Neural progenitor cell (in vitro differentiated cells): Measurements from ENCODE around the gene PAN2. TPM values are rescaled to one million over a fixed set of nuclear protein-coding genes. Genes with fewer than 3 reads are reported as not detected.

Source experiments
- DNase-seq: peaks from one replicate; pipeline ENCODE4 v3.0.0-alpha.2; 2016; ENCODE audit warnings: low spot score
- H2AFZ ChIP-seq: fragments of 200-600 bp; sonication (generic); replicated peaks from 2 replicates; pipeline ENCODE4 v1.6.1; 2016; ENCODE audit warnings: antibody characterized with exemption
- H3F3A ChIP-seq: fragments of 200-600 bp; sonication (generic); 2 replicates; pipeline ENCODE4 v1.6.1; 2016; ENCODE audit warnings: antibody characterized with exemption, low read depth
- H3K27ac ChIP-seq: fragments of 200-600 bp; sonication (generic); 2 replicates; pipeline ENCODE4 v1.5.1; 2016; ENCODE audit warnings: mild to moderate bottlenecking
- H3K27me3 ChIP-seq: fragments of 200-600 bp; sonication (generic); 2 replicates; pipeline ENCODE4 v1.6.1; 2016; ENCODE audit warnings: mild to moderate bottlenecking, moderate library complexity
- H3K36me3 ChIP-seq: fragments of 200-600 bp; sonication (generic); 2 replicates; pipeline ENCODE4 v1.5.1; 2016
- H3K4me1 ChIP-seq: fragments of 200-600 bp; sonication (generic); 2 replicates; pipeline ENCODE4 v1.6.1; 2016; ENCODE audit warnings: mixed run types
- H3K4me2 ChIP-seq: fragments of 200-600 bp; sonication (generic); 2 replicates; pipeline ENCODE4 v1.6.1; 2016
- H3K4me3 ChIP-seq: fragments of 200-600 bp; sonication (generic); 2 replicates; pipeline ENCODE4 v1.5.1; 2016
- H3K79me2 ChIP-seq: fragments of 200-600 bp; sonication (generic); 2 replicates; pipeline ENCODE4 v1.6.1; 2016; ENCODE audit warnings: low read depth
- H3K9ac ChIP-seq: fragments of 200-600 bp; sonication (generic); 2 replicates; pipeline ENCODE4 v1.6.1; 2016
- H3K9me3 ChIP-seq: fragments of 200-600 bp; sonication (generic); 2 replicates; pipeline ENCODE4 v1.5.1; 2016; ENCODE audit warnings: low read depth
- H4K20me1 ChIP-seq: fragments of 200-600 bp; sonication (generic); 2 replicates; pipeline ENCODE4 v1.6.1; 2016; ENCODE audit warnings: low read depth
- H3K27ac Mint-ChIP-seq: 3 replicates; pipeline ENCODE4 v1.8.0; 2021; ENCODE audit warnings: mixed read lengths
- H3K27me3 Mint-ChIP-seq: 2 replicates; pipeline ENCODE4 v1.8.0; 2022; ENCODE audit warnings: low read depth, mild to moderate bottlenecking, inconsistent platforms, moderate library complexity, mixed read lengths; ENCODE audit not compliant: insufficient read depth
- H3K36me3 Mint-ChIP-seq: 3 replicates; pipeline ENCODE4 v1.8.0; 2021; ENCODE audit warnings: mixed read lengths
- H3K4me1 Mint-ChIP-seq: 3 replicates; pipeline ENCODE4 v1.8.0; 2021; ENCODE audit warnings: mixed read lengths
- H3K4me3 Mint-ChIP-seq: 3 replicates; pipeline ENCODE4 v1.8.0; 2021; ENCODE audit warnings: mild to moderate bottlenecking, moderate library complexity, mixed read lengths
- H3K9me3 Mint-ChIP-seq: 3 replicates; pipeline ENCODE4 v1.8.0; 2020; ENCODE audit warnings: mixed read lengths
- CTCF ChIP-seq: fragments of 200-600 bp; sonication (generic); IDR thresholded peaks from 2 replicates; pipeline ENCODE4 v1.5.1; 2017; ENCODE audit warnings: antibody characterized with exemption, mild to moderate bottlenecking
- EZH2 ChIP-seq: fragments of 200-600 bp; sonication (generic); IDR thresholded peaks from 2 replicates; pipeline ENCODE4 v1.6.1; 2017; ENCODE audit warnings: antibody characterized with exemption, mild to moderate bottlenecking, moderate library complexity
- EZH2phosphoT487 ChIP-seq: fragments of 200-600 bp; sonication (generic); IDR thresholded peaks from 2 replicates; pipeline ENCODE4 v1.6.1; 2017; ENCODE audit warnings: antibody characterized with exemption
- total RNA-seq: library from RNA; depleted of rRNA; stranded (reverse); fragments of >200 nt; gene quantifications from 2 replicates; pipeline ENCODE4 v1.2.3, GENCODE V29; 2015; ENCODE audit warnings: low replicate concordance

The PAN2 gene
- total RNA-seq, 1 donor from 2014 or later: 116 TPM

DNA sequence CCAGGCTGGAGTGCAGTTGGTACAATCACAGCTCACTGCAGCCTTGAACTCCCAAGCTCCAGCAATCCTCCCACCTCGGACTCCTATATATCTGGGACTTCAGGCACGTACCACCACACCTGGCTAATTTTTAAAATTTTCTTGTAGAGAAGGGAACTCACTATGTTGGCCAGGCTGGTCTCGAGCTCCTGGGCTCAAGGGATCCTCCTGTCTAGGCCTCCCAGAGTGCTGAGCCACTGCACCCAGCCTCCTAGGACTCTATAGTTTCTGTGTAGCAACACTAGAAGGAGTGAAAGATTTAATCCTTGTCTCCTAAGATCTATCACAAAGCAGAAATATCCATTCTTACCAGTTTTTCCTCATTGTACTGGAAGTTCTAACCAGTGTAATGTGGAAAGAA is 33.1 kb upstream of the PAN2 start:
- Mint-ChIP-seq H3K36me3 (no peaks in the 10 kb centered on the region), H3K27me3 (peaks cover 6% of the 10 kb centered on the region), H3K4me3 (no peak overlapping the region), H3K4me1 (no peaks in the 10 kb centered on the region), H3K9me3 (peaks cover 3% of the 10 kb centered on the region), H3K27ac (no peak overlapping the region)
- no peak for DNase-seq
- no peaks in the 10 kb centered on the region for H3K9me3 ChIP-seq
- TF ChIP-seq EZH2phosphoT487 (no peak), CTCF (no peak), EZH2 (no peak)
- no peak overlapping the region for H3K4me3 ChIP-seq
- peaks cover under 1% of the 10 kb centered on the region for H3K27me3 ChIP-seq
- H3K4me1 ChIP-seq: no peaks in the 10 kb centered on the region
- no peaks in the 10 kb centered on the region for H4K20me1 ChIP-seq
- no peak overlapping the region for H3K9ac ChIP-seq
- no peak overlapping the region for H3K27ac ChIP-seq
- H3K36me3 ChIP-seq: no peaks in the 10 kb centered on the region
- no peaks in the 10 kb centered on the region for H3F3A ChIP-seq
- no peaks in the 10 kb centered on the region for H3K79me2 ChIP-seq
- H2AFZ ChIP-seq: no peak overlapping the region
- H3K4me2 ChIP-seq: no peak overlapping the region

DNA sequence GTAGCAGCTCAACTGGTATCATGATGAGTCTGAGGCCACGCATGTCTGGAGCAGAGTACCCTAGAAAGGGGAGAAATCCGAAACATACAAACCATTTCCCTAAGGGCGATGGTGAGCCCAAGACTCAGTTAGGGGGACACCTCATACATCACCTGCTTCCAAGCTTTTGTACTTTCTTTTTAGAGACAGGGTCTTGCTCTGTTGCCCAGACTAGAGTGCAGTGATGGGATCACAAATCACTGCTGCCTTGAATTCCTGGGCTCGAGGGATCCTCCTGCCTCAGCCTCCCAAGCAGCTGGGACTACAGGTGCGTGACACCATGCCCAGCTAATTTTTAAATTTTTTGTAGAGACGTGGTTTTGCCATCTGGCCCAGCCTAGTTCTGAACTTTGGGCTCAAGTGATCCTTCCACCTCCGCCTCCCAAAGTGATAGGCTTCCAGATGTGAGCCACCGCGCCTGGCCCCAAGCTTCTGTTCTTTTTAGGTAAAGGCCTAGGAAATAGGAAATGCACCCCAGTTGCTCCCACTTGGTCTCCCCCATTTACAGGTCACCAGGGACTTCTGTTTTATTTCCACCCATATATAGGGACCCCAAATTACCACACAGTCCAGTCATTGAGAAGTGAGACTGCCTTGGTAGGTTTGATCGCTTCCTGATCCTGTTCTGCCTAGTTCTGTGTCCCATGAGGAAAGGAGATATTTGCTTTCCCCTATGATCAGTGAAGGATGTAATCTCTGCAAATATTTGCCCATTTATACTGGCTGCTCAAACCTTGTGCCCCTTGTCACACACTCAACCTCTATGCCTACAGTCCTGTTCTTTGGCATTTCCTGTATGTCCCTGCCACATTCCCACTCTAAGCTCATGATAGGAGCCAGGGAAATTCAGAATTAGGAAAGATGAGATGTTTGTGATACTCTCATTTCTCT is 28.6 kb upstream of the PAN2 start, which contains the start of gene APOF:
Gene APOF (minus strand): TSS at position 728 of the 930 bp plus-strand sequence. CDS start 112 bp downstream, at position 616.
- no peak within 1 kb of the TSS for H3K4me3 ChIP-seq
- H3K9ac ChIP-seq: no peak within 1 kb of the TSS
- H2AFZ ChIP-seq: no peak within 1 kb of the TSS
- no peak for DNase-seq
- H3K27me3 ChIP-seq: peaks cover 10% of the 10 kb centered on the region
- no peak within 1 kb of the TSS for H3K4me2 ChIP-seq
- H3F3A ChIP-seq: peaks cover 10% of the 10 kb centered on the region
- H3K4me3 Mint-ChIP-seq: peak within 1 kb of the TSS; percentile 96
- no peaks in the 10 kb centered on the region for H3K9me3 ChIP-seq
- peaks cover 12% of the 10 kb centered on the region for H3K27me3 Mint-ChIP-seq
- no peaks in the 10 kb centered on the region for H3K36me3 Mint-ChIP-seq
- H4K20me1 ChIP-seq: no peaks in the 10 kb centered on the region
- TF ChIP-seq EZH2phosphoT487 (no peak), CTCF (no peak), EZH2 (no peak)
- H3K27ac ChIP-seq: no peak within 1 kb of the TSS
- H3K27ac Mint-ChIP-seq: no peak within 1 kb of the TSS
- peaks cover 3% of the 10 kb centered on the region for H3K4me1 ChIP-seq
- no peaks in the 10 kb centered on the region for H3K9me3 Mint-ChIP-seq
- peaks cover 22% of the 10 kb centered on the region for H3K79me2 ChIP-seq
- no peaks in the 10 kb centered on the region for H3K36me3 ChIP-seq
- peaks cover 17% of the 10 kb centered on the region for H3K4me1 Mint-ChIP-seq

GRCh38 chr12:56361487-56362129 is 27.8 kb upstream of the PAN2 start:
- H3K27ac Mint-ChIP-seq: no peak overlapping the region
- no peaks in the 10 kb centered on the region for H3K36me3 ChIP-seq
- H3K79me2 ChIP-seq: peaks cover 22% of the 10 kb centered on the region
- H3K4me1 ChIP-seq: peaks cover 3% of the 10 kb centered on the region
- TF ChIP-seq EZH2 (no peak), CTCF (no peak), EZH2phosphoT487 (no peak)
- H2AFZ ChIP-seq: no peak overlapping the region
- no peak overlapping the region for H3K4me3 ChIP-seq
- H3K9me3 Mint-ChIP-seq: no peaks in the 10 kb centered on the region
- H3K4me1 Mint-ChIP-seq: peaks cover 17% of the 10 kb centered on the region
- peaks cover 10% of the 10 kb centered on the region for H3K27me3 ChIP-seq
- no peak overlapping the region for H3K4me2 ChIP-seq
- DNase-seq: no peak
- no peaks in the 10 kb centered on the region for H3K9me3 ChIP-seq
- H3K27me3 Mint-ChIP-seq: peaks cover 10% of the 10 kb centered on the region
- no peak overlapping the region for H3K27ac ChIP-seq
- peak overlapping the region; percentile 96 for H3K4me3 Mint-ChIP-seq
- no peaks in the 10 kb centered on the region for H3K36me3 Mint-ChIP-seq
- H3K9ac ChIP-seq: no peak overlapping the region
- peaks cover 10% of the 10 kb centered on the region for H3F3A ChIP-seq
- no peaks in the 10 kb centered on the region for H4K20me1 ChIP-seq
